NOMO-1 treated with dmso at 0.1 percent for 144 hours (cell line): ENCODE results near the gene CD163.
"Not testable (repeated sequence)": the region's sequence is repeated elsewhere in the genome, so short reads cannot be mapped to it uniquely, and the experiment has no call there.

Experiments used
- DNase-seq: peaks from one replicate; lab custom pipeline; 2025; ENCODE audit not compliant: unreplicated experiment; lab: John Stamatoyannopoulos, UW

The CD163 gene

DNA sequence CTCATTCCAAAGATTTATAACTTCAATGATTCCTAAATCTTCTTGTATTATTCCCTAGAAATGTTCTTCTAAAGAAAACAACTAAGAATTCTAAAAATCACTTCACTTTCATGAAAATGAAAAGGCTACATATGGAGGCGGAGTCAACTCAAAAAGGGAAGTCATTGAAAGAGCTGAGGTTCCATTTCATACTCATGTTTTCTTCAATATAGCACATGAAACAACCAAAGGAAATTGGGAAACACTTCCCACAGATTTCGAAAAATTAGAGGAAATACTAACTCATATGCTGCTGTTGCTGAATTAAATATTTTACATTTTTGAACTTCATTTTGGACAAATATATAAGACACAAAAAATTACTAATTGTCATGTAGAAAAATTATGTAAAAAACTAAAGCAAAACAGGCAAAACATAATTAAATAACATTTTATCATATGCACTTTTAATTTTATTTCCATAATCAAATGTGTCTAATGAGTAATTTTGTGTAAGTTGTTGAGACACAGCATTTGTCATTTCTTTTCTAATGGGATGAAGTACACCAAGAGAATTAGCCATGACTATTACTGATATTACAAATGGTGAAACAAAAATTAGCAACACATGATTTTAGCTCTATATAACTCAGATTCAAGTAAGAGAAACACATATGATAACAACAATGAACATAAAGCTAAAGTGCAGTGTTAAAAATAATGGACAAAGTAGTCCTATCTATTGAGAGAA lies at the start of gene CD163:
TSS of gene CD163 (minus strand) at position 92 of the 730 bp plus-strand sequence. CDS start at position 5, 87 bp downstream.
- DNase-seq, result peak; percentile 32

DNA sequence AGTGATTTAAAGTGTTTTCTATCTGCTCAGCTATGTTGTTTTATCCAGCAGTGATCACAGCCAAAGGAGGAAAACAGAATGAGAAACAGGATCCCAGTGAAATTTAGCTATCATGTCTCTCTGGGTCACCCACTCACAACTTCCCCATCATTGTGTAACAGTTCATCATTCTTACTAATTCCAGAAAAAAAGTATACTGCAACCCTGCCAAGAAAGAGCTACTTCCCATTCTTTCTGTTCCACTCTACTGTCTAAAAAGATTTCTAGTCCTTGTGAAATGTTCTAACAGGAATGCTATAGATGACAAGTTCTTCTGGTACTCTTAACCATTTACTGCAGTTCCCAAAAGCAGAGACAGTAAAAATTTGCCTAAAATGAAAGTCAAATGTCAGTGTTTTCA lies 39.2 kb upstream of the CD163 start:
- peak; percentile 39 for DNase-seq

DNA sequence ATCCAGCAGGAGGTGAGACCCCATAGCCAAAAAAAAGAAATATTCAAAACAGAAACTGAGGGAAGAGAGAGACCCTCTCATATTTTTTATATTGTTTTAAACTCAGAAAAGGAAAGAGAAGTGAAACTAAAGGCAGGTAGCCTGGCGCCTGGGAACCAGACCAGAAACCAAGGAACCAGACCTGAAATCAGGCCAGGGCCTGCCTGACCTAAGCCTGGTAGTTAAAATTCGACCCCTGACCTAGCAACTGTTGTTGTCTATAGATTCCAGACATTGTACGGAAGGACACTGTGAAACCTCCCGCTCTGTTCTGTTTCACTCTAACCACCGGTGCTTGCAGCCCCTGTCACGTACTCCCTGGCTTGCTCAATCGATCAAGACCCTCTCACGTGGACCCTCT lies 38.5 kb upstream of the CD163 start:
- no peak for DNase-seq

DNA sequence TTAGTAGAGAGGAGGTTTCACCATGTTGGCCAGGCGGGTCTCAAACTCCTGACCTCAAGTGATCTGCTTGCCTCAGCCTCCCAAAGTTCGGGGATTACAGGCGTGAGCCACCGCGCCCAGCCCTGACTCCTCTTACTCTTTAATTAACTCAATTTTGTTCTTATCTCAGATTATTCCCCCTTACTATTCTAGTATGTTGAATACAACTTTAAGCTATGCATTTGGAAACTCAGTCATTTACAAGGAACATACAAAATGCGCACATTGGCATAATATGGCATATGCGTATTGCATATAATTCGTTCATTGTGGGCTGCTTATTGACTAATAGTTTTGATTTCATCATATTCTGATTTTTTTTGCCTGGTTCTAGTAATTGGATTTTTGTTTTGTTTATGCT lies 10.8 kb upstream of the CD163 start:
- DNase-seq, result no peak

DNA sequence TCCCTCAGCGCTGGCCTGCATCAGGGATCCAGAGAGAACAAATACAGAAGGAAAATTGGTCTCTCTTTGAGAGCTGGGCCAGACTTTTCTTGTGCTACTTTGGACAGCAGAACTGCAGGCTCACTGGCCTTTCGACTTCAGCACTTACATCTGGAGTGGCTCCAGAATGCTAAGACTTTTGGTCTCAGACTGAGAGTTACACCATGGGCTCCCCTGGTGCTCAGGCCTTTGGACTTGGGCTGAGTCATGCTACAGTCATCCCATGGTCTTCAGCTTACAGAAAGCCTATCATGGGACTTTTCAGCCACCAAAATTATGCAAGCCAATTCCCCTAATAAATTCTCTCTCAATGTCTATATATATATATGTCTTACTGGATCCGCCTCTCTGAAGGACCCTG lies 9.0 kb upstream of the CD163 start:
- peak; percentile 74 for DNase-seq

DNA sequence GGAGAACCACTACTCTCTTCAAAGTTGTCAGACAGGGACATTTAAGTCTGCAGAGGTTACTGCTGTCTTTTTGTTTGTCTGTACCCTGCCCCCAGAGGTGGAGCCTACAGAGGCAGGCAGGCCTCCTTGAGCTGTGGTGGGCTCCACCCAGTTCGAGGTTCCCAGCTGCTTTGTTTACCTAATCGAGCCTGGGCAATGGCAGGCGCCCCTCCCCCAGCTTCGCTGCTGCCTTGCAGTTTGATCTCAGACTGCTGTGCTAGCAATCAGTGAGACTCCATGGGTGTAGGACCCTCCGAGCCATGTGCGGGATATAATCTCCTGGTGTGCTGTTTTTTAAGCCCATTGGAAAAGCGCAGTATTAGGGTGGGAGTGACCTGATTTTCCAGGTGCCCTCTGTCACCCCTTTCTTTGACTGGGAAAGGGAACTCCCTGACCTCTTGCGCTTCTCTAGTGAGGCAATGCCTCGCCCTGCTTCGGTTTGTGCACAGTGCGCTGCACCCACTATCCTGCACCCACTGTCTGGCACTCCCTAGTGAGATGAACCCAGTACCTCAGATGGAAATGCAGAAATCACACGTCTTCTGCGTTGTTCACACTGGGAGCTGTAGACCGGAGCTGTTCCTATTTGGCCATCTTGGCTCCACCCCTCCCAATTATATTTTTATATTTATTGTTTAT lies 6.4 kb upstream of the CD163 start:
- DNase-seq, result not testable (repeated sequence)

DNA sequence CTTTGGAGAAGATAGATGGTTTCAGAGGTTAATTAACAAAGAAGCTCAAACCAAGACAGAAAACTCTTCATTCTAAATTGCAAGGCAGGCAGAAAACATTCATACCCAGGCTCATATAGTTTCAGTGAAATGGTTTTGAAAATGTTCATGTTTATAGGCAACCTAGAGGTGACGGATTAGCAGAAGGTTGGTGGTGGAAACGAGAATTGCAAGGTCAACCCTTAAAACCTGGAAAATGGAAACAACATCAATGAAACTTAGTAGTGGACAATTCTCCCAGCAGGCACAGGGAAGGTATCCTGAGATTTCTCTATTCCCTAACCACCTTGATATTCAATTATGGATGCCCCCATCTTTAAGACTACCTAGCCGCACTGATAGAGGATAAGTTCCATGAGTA lies 965 bp downstream of the CD163 start:
- DNase-seq, result no peak

DNA sequence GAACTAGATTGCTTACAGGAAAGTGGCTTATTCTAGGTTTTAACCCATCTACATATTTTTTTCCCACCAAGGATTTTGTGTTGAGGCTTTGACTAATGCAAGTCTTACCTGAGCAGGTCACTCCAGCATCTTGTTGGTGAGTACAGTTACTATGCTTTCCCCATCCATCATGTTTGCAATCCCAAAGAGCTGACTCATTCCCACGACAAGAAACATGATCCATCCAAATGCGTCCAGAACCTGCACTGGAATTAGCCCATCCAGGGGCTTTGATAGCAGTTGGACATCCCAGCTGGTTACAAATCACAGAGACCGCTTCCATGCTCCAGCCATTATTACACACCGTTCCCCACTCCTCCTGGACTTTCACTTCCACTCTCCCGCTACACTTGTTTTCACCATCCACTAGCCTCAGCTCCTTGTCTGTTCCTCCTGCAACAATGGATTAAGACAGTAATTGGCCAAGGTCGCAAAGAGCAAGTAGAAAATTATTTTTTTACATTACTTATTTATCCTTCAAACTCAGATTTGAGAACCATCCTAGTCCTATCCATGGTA lies 2.5 kb downstream of the CD163 start:
- no peak for DNase-seq

DNA sequence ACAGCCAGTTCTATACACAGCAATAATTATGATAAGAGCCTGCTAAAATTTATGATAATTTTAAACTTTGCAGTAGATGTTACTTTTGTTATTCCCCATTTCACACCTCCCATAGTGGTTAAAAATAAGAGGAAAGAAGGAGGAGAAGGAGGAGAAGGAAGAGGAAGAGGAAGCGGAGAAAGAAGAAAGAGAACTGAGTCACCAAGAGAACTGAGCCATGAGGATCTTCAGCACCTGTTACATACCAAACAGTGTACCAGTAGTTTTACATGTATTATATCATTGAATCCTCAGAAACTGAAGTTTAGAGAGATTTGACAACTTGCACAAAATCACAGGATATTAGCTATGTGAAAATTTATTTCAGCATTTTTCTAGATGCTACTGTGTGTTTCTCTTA lies 3.9 kb downstream of the CD163 start:
- DNase-seq, result no peak

DNA sequence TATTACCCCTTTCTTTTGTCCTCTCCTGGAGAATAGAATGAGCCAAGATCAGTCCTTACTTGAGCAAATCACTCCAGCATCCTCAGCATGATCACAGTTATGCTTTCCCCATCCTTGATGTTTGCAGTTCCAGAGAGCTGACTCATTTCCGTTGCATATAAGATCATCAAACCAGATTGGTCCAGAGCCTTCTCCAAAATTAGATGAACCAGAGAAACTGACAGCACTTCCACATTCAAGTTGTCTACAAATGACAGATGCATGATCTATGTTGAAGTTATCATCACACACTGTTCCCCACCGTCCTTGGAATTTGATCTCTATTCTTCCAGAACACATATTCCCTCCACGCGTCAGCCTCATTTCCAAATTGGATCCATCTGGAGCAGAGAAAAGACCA lies 4.8 kb downstream of the CD163 start:
- peak; percentile 24 for DNase-seq

DNA sequence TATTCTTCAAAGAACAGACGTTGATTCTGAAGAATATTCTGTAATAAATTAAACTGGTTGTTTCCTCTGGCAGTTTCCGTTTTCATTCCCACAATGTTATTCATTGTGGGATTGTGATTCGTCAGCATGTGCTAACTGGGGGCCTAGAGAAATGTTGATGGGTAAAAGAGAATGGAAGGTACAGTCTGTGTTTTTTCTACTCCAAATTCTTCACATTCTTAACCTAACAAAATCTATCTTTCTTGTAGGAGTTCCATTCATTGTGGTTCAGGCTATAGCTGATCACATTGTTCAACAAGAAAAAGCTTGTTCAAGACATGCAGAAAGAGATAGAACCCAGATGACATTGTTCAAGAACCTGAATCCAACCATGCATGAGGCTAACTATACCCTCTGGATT lies 5.9 kb downstream of the CD163 start:
- no peak for DNase-seq

DNA sequence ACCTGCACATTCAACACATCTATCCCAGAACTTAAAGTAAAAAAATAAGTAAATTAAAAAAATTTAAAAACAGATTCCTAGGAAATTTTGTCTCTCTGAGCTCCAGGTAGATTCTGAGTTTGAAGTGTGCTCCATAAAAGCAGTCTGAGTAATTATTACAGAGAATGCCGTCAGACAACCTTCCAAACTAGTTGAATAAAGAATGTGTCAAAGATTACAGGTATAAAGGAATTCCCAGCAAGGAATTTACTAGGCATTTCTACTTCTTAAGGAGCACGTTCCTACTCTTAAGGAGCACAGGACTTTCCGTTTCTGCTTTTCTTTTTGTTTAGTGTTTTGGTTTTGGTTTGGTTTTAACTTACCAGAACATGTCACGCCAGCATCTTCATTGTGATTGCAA lies 7.1 kb downstream of the CD163 start:
- no peak for DNase-seq

DNA sequence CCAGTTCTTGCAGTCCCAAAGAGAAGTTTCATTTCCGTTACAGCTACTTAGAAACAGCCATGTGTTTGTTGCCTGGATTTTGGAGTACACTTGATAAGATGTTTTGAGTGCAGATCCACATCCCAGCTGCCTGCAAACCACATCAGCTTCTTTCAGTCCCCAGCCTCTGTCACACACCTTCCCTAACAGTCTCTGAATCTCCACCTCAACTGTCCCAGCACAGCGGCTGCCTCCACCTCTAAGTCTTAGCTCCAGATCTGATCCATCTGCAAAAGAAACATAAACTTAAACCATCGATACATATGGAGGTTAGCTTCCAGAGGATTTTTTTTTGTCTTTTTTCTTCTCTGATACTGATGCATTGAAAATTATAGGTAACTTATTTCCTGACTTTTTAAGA lies 8.4 kb downstream of the CD163 start:
- DNase-seq, result no peak

DNA sequence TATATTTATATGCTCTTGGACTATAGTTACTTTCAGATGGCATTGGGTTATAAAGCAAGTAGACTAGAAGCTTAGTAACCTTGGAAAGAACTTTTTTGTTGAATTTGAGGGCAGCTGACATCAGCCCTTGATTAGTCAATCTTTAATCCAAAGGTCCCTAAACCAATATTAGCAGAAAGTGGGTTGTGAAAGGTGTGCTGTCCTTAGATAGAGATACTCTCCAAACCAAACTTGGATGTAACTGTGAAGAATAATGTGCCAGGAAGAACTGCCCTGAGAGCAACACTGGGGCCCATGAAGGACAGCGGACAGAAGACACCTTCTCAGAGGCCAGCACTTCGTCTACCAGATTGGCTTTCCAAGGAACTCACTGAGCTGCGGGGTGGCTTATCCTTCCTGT lies 10.6 kb downstream of the CD163 start:
- no peak for DNase-seq

DNA sequence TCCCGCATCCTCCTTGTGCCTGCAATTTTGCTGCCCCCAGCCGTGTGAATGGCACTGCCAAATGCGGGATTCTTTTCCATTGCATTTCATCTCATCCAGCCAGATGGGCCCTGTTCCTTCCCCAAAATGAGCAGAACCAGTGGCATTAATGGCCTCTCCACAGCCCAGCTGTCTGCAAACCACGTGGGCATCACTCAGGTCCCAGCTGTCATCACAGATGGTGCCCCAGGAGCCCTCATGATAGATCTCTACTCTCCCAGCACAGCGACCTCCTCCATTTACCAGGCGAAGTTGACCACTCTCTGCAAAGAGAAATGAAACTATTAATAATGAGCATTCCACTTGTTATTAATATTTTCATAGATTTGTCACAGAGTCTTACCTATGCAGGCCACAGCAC lies 17.1 kb downstream of the CD163 start:
- no peak for DNase-seq

DNA sequence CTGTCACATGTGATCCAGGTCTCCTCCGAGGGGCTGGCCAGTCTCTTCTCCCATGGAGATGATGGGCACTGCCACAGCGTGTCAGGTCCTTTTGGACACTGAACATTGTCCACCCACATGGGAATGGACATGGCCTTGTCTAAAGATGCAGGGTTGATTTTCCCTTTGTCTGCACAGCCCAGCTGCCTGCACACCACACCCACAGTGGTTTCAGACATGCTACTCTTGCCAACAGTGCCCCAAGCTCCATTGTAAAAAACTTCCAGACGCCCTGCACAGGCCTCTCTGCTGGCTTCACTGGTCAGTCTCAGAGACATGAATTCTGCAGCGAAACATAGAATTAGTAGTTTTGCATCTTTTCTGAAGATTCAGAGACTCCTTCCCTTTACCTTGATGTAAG lies 18.5 kb downstream of the CD163 start:
- DNase-seq, result no peak

DNA sequence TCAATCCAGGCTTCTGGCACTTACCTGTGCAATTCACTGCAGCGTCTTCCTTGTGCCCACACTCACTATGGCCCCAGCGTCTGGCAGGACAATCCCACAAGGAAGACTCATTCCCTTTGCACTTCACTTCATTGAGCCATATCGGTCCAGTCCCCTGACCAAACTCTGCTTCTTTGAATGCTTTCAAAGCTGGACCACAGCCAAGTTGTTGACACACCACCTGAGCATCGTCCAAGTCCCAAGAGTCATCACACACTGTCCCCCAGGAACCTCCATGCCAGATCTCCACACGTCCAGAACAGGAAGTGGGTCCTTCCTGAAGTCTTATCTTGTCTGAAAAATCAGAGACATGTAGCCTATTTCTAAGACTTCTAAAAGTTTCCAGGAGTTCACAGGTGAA lies 20.2 kb downstream of the CD163 start:
- no peak for DNase-seq

DNA sequence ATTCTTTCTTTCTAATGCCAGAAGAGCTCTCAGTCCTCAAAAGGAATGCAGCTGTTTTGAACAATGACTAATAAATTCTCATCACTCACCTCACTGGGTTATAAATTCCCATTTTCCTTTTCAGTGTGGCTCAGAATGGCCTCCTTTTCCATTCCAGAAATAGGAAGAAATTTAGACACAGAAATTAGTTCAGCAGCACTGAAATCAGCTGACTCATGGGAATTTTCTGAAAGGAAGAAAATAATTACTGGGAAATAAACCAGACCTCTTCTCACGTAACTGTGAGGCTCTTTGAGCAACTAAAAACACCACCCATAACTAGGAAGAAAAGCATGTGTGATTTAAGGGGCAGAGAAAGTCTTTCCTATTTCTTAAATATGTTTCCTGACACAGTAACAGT lies 23.8 kb downstream of the CD163 start:
- no peak for DNase-seq

DNA sequence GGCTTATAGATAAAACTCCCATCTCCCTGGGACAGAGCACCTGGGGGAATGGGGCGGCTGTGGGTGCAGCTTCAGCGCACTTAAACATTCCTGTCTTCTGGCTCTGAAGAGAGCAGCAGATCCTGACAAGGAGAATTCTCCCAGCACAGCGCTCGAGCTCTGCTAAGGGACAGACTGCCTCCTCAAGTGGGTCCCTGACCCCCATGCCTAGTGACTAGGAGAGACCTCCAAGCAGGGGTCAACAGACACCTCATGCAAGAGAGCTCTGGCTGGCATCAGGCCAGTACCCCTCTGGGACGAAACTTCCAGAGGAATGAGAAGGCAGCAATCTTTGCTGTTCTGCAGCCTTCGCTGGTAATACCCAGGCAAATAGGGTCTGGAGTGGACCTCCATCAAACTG lies 31.5 kb downstream of the CD163 start:
- DNase-seq, result no peak

DNA sequence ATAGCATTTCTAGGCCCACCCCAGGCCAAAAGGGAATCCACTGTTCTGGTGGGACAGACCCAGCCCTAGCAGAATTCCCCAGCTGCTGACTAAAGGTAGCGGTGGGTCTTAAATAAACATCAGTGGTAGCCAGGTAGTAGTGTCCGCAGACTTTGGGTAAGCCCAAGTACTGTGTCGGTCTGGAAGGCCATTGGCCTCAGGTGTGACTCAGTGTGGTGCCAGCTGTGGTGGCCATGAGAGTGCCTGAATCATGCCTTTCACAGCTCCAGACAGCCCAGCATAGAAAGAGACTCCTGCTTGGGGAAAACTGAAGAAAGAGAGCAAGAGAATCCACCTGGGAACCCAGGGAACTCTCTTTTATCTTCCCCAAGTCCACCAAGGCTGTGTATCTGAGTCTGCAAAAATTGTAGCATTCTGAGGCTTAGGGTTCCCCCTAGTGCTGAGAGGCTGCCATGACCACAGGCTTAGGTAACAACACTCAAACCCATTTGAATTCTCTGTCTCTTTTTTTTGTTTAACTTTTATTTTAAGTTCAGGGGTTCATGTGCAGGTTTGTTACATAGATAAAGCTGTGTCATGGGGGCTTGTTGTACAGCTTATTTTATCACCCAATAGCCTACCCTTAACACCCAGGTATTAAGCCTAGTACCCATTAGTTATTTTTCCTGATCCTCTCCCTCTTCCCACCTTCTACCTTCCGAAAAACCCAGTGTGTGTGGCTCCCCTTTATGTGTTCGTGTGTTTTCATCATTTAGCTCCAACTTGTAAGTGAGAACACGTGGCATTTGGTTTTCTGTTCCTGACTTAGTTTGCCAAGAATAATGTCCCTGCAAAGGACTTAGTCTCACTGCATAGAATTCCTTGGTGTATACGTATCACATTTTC lies 43.0 kb downstream of the CD163 start:
- no peak for DNase-seq

DNA sequence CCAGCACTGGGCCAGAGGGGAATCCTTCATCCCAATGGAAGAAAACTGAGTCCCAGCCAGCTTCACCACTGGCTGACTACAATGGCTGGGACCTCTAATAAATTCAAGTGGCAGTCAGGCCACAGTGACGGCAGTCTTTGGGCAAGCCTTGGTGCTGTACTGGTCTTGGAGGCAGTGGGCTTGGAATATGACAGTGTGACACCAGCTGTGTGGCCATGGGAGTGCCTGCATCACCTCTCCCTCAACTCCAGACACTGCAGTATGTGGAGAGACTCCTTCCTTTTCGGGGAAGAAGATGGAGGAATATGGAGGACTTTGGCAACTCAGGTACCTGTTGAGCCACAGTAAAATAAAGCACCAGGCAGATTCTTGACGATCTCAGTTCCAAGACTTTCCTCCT lies 43.6 kb downstream of the CD163 start:
- no peak for DNase-seq

DNA sequence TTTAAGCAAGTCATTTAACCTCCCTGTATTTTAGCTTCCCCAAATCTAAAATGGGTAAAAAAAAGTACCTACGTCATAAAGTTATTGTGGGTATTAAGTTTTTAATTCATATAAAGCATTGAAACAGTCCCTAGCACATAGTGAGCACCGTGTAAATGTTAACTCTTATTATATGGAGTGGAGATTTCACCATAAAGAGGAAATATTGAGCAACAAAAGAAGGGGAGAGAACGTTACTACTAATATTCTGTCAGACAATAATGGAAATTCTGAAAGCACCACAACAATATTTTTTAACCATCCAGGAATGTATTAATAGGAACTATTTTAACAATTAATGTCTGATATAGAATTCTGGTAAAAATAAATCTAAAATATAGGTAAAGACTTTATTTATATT lies 51.8 kb downstream of the CD163 start:
- DNase-seq, result no peak
